Measurements from ENCODE around the gene FNDC1.
"Not testable (repeated sequence)": the region's sequence is repeated elsewhere in the genome, so short reads cannot be mapped to it uniquely, and the experiment has no call there.

Gene FNDC1

GRCh38 chr6:159279790-159280277, 110.6 kb downstream of the FNDC1 start:
- no peaks in the 10 kb centered on the region for H3K27me3 ChIP-seq
- DNase-seq: no peak
- H3K4me1 ChIP-seq: no peaks in the 10 kb centered on the region
- H3K4me3 ChIP-seq: no peak overlapping the region
- H3K9me3 ChIP-seq: no peaks in the 10 kb centered on the region
- intact Hi-C loops (cut with DNase I; ENCODE audit: low total_unique reads): no loop called here
- TF ChIP-seq, protein P1, sequence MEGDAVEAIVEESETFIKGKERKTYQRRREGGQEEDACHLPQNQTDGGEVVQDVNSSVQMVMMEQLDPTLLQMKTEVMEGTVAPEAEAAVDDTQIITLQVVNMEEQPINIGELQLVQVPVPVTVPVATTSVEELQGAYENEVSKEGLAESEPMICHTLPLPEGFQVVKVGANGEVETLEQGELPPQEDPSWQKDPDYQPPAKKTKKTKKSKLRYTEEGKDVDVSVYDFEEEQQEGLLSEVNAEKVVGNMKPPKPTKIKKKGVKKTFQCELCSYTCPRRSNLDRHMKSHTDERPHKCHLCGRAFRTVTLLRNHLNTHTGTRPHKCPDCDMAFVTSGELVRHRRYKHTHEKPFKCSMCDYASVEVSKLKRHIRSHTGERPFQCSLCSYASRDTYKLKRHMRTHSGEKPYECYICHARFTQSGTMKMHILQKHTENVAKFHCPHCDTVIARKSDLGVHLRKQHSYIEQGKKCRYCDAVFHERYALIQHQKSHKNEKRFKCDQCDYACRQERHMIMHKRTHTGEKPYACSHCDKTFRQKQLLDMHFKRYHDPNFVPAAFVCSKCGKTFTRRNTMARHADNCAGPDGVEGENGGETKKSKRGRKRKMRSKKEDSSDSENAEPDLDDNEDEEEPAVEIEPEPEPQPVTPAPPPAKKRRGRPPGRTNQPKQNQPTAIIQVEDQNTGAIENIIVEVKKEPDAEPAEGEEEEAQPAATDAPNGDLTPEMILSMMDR (IDR thresholded peaks at IDR 0.05): no peak
- no peak overlapping the region for H3K27ac ChIP-seq
- H3K36me3 ChIP-seq: no peaks in the 10 kb centered on the region

DNA sequence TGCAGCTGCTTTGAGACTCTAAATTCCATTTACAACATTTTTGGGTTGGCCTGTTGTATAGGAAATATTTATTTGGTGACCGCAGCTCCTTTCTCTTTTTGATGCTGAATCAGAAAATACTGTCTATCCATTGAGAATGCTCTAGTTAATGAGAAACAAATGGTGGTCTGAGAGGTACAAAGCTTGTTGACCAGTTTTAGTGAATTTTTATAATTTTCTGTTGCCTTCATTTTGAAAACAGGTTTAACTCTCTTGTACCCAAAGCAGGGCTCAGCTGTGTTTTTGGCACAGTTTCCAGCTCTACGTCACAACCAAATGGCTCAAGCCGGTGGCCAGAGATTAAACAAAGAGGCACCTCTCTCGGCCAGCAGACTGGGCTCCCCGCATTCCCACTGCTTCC, 113.2 kb downstream of the FNDC1 start:
- H3K27ac ChIP-seq: no peak overlapping the region
- TF ChIP-seq, protein P1 (IDR thresholded peaks at IDR 0.05): no peak
- H3K27me3 ChIP-seq: no peaks in the 10 kb centered on the region
- peaks cover 0 to 4% (median 3%) of the 10 kb centered on the region in 3 donors for H3K9me3 ChIP-seq
- no peak overlapping the region for H3K4me3 ChIP-seq
- intact Hi-C loops (cut with DNase I; ENCODE audit: low total_unique reads): no loop called here
- H3K36me3 ChIP-seq: no peaks in the 10 kb centered on the region
- H3K4me1 ChIP-seq: no peaks in the 10 kb centered on the region
- no peak for DNase-seq

- H3K36me3 ChIP-seq; H3K27ac ChIP-seq; H3K27me3 ChIP-seq; H3K4me1 ChIP-seq; DNase-seq; H3K9me3 ChIP-seq; intact Hi-C loops (cut with DNase I; ENCODE audit: low total_unique reads); H3K4me3 ChIP-seq: not testable (repeated sequence)
Observed at GRCh38 chr6:159284661-159285060, 115.5 kb downstream of the FNDC1 start.

- intact Hi-C loops (cut with DNase I; ENCODE audit: low total_unique reads): no loop called here
- TF ChIP-seq, protein P1 (IDR thresholded peaks at IDR 0.05): no peak
- no peaks in the 10 kb centered on the region for H3K4me1 ChIP-seq
- no peak overlapping the region for H3K27ac ChIP-seq
- H3K27me3 ChIP-seq: no peaks in the 10 kb centered on the region
- no peak for DNase-seq
- H3K36me3 ChIP-seq: no peaks in the 10 kb centered on the region
- no peak overlapping the region for H3K4me3 ChIP-seq
- no peaks in the 10 kb centered on the region for H3K9me3 ChIP-seq
Observed at GRCh38 chr6:159298840-159299239, 129.6 kb downstream of the FNDC1 start.

- Histone ChIP-seq H3K4me1 (no peaks in the 10 kb centered on the region), H3K9me3 (no peaks in the 10 kb centered on the region), H3K36me3 (no peaks in the 10 kb centered on the region), H3K27ac (no peak overlapping the region), H3K4me3 (no peak overlapping the region), H3K27me3 (no peaks in the 10 kb centered on the region)
- TF ChIP-seq, protein P1 (IDR thresholded peaks at IDR 0.05): no peak
- DNase-seq: no peak
- intact Hi-C loops (cut with DNase I; ENCODE audit: low total_unique reads): no loop called here
Observed at GRCh38 chr6:159299566-159299965, 130.4 kb downstream of the FNDC1 start.

- intact Hi-C loops (cut with DNase I; ENCODE audit: low total_unique reads): no loop called here
Observed at GRCh38 chr6:159301277-159301676, 132.1 kb downstream of the FNDC1 start.

More at GRCh38 chr6:159301277-159301676, 132.1 kb downstream of the FNDC1 start:
- Histone ChIP-seq H3K27me3 (no peaks in the 10 kb centered on the region), H3K36me3 (no peaks in the 10 kb centered on the region), H3K4me1 (peaks cover 0 to 8% (median 0%) of the 10 kb centered on the region in 4 donors), H3K27ac (no peak overlapping the region), H3K9me3 (no peaks in the 10 kb centered on the region), H3K4me3 (no peak overlapping the region)
- DNase-seq: no peak
- TF ChIP-seq, protein P1 (IDR thresholded peaks at IDR 0.05): no peak
